Type B pancreatic cell (in vitro differentiated cells): ENCODE data around the gene INTS3. TPM values are rescaled to one million over a fixed set of nuclear protein-coding genes. Genes with fewer than 3 reads are reported as not detected.

Experiments used
- DNase-seq: peaks from one replicate; pipeline ENCODE4 v3.0.0; 2021; ENCODE audit warnings: mixed read lengths; ENCODE audit not compliant: unreplicated experiment; ENCODE audit errors: extremely low spot score
- H3K27ac Mint-ChIP-seq: 2 replicates; pipeline ENCODE4 v1.8.0; 2021; ENCODE audit warnings: mild to moderate bottlenecking, mixed read lengths
- H3K27me3 Mint-ChIP-seq: 2 replicates; pipeline ENCODE4 v1.8.0; 2021; ENCODE audit warnings: mixed read lengths
- H3K36me3 Mint-ChIP-seq: 2 replicates; pipeline ENCODE4 v1.8.0; 2021; ENCODE audit warnings: mixed read lengths
- H3K4me1 Mint-ChIP-seq: one replicate; pipeline ENCODE4 v1.8.0; 2021; ENCODE audit warnings: mixed read lengths; ENCODE audit not compliant: unreplicated experiment
- H3K4me3 Mint-ChIP-seq: 2 replicates; pipeline ENCODE4 v1.8.0; 2021; ENCODE audit warnings: mild to moderate bottlenecking, mixed read lengths
- H3K9me3 Mint-ChIP-seq: 2 replicates; pipeline ENCODE4 v1.8.0; 2021; ENCODE audit warnings: mixed read lengths
- CTCF ChIP-seq: fragments of 200-600 bp; sonication (generic); conservative IDR thresholded peaks from 2 replicates; pipeline ENCODE4 v1.5.0; 2021; ENCODE audit warnings: antibody characterized with exemption, mild to moderate bottlenecking
- microRNA-seq: library from miRNA; unstranded; fragments of <30 nt; microRNA quantifications from one replicate; pipeline ENCODE4, GENCODE V29; 2020
- total RNA-seq: library from RNA; stranded (reverse); gene quantifications from 2 replicates; pipeline ENCODE4 v1.2.1, GENCODE V29; 2021; ENCODE audit warnings: low replicate concordance

INTS3 gene
- total RNA-seq, 1 donor from 2014 or later, result 90.8 TPM

GRCh38 chr1:153816283-153816889, 88.5 kb downstream of the INTS3 start:
- no peak for DNase-seq

GRCh38 chr1:153818876-153819275, 91.0 kb downstream of the INTS3 start:
- Mint-ChIP-seq H3K27ac (no peak overlapping the region), H3K4me1 (no peaks in the 10 kb centered on the region), H3K36me3 (peaks cover 27% of the 10 kb centered on the region), H3K27me3 (no peaks in the 10 kb centered on the region), H3K4me3 (no peak overlapping the region), H3K9me3 (no peaks in the 10 kb centered on the region)
- no peak for DNase-seq
- TF ChIP-seq CTCF, result no peak

More at GRCh38 chr1:153816283-153816889, 88.5 kb downstream of the INTS3 start:
- H3K36me3 Mint-ChIP-seq, result peaks cover 31% of the 10 kb centered on the region
- no peaks in the 10 kb centered on the region for H3K4me1 Mint-ChIP-seq
- no peak overlapping the region for H3K4me3 Mint-ChIP-seq
- no peak overlapping the region for H3K27ac Mint-ChIP-seq
- H3K27me3 Mint-ChIP-seq, result no peaks in the 10 kb centered on the region
- H3K9me3 Mint-ChIP-seq, result no peaks in the 10 kb centered on the region
- TF ChIP-seq CTCF, result no peak

Small RNA genes within 50 kb of the gene (microRNA-seq; reads per million reads assigned to microRNA genes)
- gene MIR8083, result not detected

Other genes with a start within 250 kb of the INTS3 start
- 21.9 and 1,154 TPM in 2 replicates for gene S100A6, start 192.1 kb upstream of the INTS3 start, total RNA-seq
- 0.62 TPM in 1 of 2 replicates, not detected in the other for gene S100A5, start 187.1 kb upstream of the INTS3 start, total RNA-seq
- gene S100A4, start 182.2 kb upstream of the INTS3 start, total RNA-seq, result 61.0 and 200 TPM in 2 replicates
- 1.4 and 2.8 TPM in 2 replicates for gene S100A3, start 178.8 kb upstream of the INTS3 start, total RNA-seq
- gene S100A2, start 162.2 kb upstream of the INTS3 start, total RNA-seq, result 0.75 and 2.4 TPM in 2 replicates
- 173 and 517 TPM in 2 replicates for gene S100A16, start 114.9 kb upstream of the INTS3 start, total RNA-seq
- 139 and 266 TPM in 2 replicates for gene S100A14, start 111.7 kb upstream of the INTS3 start, total RNA-seq
- gene S100A13, start 100.5 kb upstream of the INTS3 start, total RNA-seq, result 58.3 and 102 TPM in 2 replicates
- 0.97 TPM in 1 of 2 replicates, not detected in the other for gene S100A1, start 99.6 kb upstream of the INTS3 start, total RNA-seq
- 87.5 and 108 TPM in 2 replicates for gene CHTOP, start 94.0 kb upstream of the INTS3 start, total RNA-seq
- 28.2 and 40.3 TPM in 2 replicates for gene SNAPIN, start 69.3 kb upstream of the INTS3 start, total RNA-seq
- gene ILF2, start 57.1 kb upstream of the INTS3 start, total RNA-seq, result 241 and 291 TPM in 2 replicates
- gene NPR1, start 49.4 kb upstream of the INTS3 start, total RNA-seq, result 2.2 and 2.4 TPM in 2 replicates
- gene SLC27A3, start 47.4 kb downstream of the INTS3 start, total RNA-seq, result 20.6 and 22.1 TPM in 2 replicates
- 39.0 and 51.4 TPM in 2 replicates for gene GATAD2B, start 194.9 kb downstream of the INTS3 start, total RNA-seq
- 43.0 and 70.7 TPM in 2 replicates for gene DENND4B, start 218.7 kb downstream of the INTS3 start, total RNA-seq
- gene CRTC2, start 230.6 kb downstream of the INTS3 start, total RNA-seq, result 31.1 and 36.0 TPM in 2 replicates
- gene SLC39A1, start 235.5 kb downstream of the INTS3 start, total RNA-seq, result 75.7 and 93.4 TPM in 2 replicates
- gene CREB3L4, start 239.9 kb downstream of the INTS3 start, total RNA-seq, result 17.2 and 31.8 TPM in 2 replicates
- gene JTB, start 249.6 kb downstream of the INTS3 start, total RNA-seq, result 99.2 and 153 TPM in 2 replicates